Measurements from ENCODE around the gene B4GALT3. TPM values are rescaled to one million over a fixed set of nuclear protein-coding genes. Genes with fewer than 3 reads are reported as not detected.
A peak's percentile ranks its signal among the peaks of the same experiment; 100 is the strongest.

The B4GALT3 gene
- total RNA-seq, 1 experiment from 2014 or later: 68.2 TPM

DNA sequence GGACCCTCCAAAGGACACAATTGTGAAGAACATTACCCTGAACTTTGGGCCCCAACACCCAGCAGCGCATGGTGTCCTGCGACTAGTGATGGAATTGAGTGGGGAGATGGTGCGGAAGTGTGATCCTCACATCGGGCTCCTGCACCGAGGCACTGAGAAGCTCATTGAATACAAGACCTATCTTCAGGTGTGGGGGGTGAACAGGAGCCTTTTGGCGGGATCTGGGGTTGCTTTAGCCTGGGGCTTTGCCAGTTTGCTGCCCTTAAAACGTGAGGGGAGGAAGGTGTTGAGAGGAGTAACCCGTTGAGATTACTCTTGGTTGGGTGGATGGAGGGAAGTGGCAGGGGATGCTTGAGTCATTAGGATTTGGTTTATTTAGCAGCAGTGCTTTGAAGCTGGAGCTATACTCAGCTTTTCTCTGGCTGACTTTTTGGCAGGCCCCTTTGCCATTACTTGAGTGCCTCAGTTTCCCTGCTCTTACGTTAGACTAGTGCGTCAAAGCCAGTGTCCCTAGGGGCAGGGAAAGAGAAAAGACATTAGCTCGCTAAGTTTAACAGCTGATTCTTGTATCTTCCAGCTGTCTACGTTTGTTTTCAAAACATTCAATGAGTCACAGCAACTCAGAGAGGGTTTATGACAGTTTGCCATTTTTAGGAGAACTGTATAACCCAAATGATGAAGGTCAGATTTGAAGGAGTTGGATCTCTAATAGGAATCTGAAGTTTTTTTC, 29.3 kb upstream of the B4GALT3 start:
- no peak for DNase-seq (ENCODE audit: extremely low read depth, low read depth)

DNA sequence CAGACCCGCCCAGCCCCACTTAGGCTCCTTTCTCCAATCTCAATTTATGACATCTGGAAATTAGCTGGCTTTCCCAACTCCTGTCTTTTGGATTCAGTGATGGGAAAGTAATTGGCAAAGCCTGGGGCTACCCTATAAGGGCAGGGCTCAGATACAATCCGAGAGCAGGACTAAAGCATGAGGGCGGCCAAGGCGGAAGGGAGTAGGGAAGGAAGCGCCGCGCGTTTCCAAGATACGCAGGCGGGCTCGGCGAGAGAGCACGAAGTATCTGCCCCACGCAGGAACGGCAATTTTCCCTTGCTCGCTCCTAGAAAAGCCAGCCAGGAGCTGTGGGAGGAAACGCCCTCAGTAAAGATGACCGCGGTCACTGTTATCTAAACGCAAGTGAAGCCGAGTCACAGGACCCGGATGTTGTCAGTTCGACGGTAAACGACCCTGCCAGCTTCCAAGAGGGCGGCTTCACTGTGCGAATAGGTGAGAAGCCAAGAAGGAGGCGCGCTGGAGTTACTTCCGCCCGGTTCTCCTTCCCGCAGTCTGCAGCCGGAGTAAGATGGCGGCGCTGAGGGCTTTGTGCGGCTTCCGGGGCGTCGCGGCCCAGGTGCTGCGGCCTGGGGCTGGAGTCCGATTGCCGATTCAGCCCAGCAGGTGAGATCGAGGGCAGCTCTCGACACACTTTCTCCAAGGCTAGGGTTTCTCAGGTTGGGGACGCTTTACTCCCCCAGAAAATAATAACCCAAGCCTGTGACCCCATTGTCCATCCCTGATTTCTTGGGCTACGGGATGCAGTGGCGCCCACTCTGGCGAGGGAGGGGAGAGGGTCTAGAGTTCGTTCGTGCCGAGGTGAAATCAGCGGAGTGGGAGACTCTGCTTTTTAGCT, 24.8 kb upstream of the B4GALT3 start, which contains the start of gene NDUFS2:
TSS of gene NDUFS2 (plus strand) at position 532 of the 877 bp plus-strand sequence. CDS start at position 551, 19 bp downstream.
- peak; percentile 100 for DNase-seq (ENCODE audit: extremely low read depth, low read depth)

DNA sequence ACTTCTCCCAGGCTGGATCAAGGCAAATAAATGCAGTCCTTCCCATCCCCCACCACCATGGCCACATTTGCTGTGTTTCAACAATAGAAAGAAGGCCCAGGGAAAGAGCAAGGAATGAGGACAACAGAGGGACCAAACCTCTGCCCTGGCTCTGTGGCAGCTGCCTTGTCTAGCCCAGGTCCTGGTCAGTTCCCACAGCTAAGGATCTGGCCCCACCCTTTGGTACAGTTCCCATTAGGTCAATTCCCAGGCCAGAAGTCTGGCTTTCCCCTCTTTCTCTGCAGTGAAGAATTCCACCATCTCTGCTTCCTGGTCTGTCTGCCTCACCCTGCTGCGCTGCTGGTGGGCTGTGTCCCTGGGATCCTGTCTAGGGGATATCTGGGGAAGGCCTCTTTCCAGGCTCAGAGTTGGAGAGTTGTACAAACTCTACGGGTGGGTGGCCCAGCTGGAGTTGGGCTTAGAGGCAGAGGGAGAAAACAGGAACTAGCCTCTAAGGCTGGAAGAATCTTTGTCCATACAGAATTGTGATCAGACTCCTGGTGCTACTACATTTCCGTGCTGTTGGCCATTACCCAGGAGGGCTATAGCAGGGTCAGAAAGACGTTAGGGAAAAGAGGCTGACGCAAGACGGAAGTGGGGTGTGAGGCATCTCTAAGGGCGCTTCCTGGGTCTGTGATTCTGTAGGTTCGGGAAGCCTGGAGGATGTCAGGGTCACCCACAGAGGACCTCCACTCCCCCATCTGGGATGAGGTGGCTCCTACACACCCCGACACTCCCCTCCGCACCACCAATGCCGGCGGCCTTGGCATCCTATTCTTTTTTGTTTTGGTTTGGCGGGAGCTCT, 23.9 kb upstream of the B4GALT3 start:
- no peak for DNase-seq (ENCODE audit: extremely low read depth, low read depth)

DNA sequence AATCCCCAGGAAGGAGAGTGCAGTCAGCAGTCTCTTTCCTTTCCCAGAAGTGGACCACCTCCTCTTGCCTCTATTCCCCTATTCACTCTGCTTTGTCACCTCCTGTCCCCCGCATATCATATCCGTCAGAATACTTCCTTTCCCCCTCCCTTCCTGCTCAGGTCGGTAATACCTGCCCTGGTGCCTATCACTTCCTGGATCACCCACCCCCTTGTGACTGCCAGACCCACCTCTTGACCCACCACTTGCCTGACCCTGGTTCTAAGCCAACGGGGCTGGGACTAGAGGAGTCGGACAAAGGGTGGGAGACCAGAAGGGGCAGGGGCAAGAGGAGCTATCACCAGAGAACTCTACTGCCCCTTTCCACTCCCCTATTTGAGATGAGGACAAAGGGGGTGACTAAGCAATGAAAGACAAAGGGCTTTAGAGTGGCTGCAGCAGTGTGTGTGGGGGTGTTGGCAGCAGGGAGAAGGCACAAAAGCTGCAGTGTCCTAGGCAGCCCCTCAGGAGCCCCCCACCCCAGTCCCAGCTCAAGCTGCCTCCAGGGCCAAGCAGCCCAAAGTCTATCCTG, 23.2 kb upstream of the B4GALT3 start:
- no peak for DNase-seq (ENCODE audit: extremely low read depth, low read depth)

DNA sequence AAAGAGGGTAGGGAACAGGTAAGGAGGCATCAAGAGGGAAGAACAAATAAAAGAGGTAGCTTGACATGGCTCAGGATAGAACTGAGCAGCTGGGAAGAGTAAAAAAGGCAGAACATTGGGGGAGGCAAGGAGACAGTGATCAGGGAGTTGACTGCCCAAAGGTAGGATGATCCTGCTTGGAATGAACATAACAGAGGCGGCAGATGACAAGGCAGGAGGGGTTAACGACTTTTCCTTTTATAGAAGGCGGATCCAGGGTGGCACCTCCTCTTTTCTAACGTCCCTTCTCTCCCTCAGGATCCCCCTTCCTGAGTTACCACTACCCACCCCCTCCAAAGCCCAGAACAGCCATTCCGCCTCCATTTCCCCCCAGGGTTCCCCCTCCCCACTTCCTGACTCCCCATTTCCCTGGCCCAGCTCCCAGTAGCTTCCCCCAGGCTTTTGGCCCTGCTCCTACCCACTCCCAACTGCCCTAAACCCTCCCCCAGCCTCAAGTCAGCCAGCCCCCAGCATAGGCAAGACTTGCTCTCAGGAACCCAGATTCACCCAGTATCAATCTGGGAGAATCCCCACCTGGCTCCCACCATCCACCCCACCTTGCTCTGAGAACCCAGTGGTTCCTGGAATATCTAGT, 22.3 kb upstream of the B4GALT3 start:
- DNase-seq (ENCODE audit: extremely low read depth, low read depth): no peak

DNA sequence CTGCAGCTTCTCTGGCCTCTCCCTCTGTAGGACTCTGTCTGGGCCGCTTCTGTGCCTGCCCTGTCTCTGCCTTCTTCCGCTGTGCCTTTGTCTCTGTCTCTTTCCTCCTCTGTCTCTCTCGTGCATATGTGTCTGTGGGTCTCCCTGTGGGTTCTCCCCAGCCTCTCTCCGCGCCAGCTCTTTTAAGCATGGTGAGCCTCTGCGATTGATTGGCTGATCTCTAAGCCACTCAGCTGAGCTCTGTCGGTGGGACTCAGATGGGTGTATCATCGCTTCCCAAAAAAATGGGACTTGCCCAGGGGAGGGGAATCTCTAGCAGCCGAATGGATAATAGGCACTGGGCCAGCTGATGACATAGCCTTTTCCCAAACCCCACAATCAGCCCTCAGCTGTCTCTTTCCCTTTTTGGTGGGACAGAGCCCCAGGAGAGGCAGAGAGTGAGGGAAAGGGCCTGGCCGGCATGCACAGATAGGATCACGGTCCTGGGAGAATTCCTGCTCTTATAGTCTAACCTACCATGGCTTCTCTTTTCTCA, 21.7 kb upstream of the B4GALT3 start, which contains the start of gene ADAMTS4:
TSS of gene ADAMTS4 (minus strand) at position 158 of the 535 bp plus-strand sequence. CDS start 427 bp downstream, outside the sequence.
- no peak for DNase-seq (ENCODE audit: extremely low read depth, low read depth)

DNA sequence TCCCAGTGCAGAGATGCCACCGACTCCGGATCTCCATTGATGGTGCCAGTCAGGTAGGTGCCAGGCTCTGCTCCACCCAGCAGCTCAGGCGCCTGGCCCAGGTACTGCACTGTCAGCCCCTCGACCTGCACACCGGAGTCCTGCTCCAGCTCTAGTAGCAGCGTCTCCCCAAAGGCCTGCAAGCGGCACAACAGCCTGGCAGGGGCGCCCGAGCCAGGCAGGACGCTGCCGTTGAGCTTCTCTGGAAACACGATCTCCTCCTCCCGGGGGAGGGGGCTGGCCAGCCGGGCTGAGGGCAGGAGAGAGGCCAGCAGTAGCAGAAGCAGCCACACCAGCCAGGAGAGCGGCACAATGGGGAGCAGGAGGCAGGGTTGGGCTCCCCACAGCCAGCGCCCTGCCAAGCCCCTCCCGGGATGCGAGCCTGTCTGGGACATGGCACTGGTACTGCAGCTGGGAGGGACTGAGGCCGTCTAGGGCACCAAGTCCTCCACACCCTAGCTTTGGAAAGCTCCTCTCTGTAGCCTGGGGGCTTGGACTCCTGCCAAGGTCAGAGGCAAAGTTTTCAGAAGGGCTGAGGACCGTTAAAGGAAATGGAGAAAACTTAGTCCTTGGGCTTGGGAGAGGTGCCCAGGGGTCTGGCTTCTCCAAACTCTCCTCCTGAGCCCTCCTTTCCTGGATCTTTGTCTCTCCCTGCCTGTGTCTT, 21.0 kb upstream of the B4GALT3 start:
- DNase-seq (ENCODE audit: extremely low read depth, low read depth): no peak

DNA sequence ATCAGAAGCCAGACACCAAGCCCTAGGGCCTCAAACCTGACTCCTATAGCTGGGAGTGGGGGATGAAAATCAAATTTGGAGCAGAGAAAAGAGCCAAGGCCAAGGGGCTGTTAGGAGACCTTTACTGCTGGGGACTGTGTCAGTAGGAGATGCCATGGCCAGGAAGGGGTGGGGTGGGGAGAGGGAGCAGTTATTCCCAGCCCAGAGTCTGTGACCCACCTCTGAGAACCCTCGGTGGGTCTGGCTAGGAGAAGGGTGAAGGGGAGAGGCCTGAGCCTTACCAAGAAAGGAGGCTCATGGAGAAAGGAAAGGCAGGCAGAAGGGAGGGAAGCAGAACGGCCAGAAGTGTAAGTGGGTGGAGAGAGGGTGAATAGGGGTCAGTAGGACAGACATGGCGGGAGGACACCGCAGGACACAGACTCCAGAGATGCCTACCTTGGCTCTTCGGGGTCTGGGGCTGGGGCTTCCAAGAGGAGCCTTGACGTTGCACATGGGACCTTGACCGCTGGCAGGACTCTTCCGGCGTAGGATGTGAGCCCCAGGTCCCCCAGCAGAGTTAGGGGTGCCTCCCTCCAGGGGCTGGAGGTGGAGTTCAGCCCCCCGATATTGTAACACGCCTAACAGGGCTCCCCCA, 20.4 kb upstream of the B4GALT3 start:
- DNase-seq (ENCODE audit: extremely low read depth, low read depth): no peak

DNA sequence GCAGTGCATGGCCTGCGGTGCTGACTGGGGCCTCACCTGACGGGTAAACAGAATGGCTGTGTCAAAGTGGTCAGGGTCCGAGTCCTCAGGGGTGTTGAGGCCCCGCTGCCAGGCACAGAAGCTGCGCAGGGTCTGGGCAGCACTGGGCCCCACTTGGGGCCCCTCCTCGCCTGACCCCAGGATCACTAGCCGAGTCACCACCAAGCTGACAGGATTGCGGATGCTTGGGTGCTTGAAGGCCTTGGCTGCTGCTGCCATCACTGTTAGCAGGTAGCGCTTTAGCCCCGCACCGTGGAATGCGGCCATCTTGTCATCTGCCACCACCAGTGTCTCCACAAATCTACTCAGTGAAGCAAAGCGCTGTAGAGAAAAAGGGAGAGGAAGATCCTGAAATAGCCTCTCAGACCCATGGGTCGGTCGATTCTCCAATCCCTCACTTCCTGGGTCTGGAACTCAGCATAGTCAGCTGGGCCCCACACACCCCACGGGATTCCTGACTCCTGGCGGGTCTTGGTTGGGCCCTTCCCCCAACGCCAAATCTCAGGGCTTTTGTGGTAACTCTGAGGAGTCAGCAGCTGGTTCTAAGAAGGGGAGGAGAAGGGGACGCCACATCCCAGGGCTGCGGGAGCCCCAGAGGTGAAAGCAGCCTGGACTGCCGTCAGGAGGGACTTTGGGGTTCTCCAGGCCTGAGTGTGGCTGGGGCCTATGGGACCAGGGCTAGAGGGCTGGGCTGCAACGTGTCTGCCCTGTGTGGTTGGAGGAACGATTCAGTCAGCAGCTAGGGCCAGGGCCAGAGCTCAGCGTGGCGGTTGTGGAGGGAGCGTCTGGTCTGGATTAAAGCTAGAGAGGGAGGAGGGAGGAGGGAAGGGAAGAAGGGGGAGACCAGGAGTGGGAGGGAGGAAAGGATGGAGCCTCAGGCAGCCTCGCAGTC, 19.5 kb upstream of the B4GALT3 start:
- no peak for DNase-seq (ENCODE audit: extremely low read depth, low read depth)

DNA sequence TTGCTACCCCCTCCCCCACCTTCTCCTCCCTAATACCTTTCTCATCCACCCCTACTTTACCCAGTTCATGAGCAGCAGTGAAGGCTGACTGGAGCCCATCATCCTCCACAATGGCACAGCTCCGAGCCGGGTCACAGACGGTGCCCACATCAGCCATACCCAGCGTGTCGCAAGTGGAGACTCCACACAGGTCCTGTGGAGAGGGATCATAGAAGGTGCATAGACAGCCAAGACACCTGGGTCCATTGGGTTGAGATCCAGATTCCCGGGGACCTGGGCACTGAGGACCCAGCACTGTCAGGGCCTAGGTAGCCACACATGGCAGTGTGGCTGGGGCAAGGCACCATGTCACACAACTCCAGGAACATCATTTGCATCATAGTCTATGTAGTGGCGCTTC, 18.8 kb upstream of the B4GALT3 start:
- no peak for DNase-seq (ENCODE audit: extremely low read depth, low read depth)

DNA sequence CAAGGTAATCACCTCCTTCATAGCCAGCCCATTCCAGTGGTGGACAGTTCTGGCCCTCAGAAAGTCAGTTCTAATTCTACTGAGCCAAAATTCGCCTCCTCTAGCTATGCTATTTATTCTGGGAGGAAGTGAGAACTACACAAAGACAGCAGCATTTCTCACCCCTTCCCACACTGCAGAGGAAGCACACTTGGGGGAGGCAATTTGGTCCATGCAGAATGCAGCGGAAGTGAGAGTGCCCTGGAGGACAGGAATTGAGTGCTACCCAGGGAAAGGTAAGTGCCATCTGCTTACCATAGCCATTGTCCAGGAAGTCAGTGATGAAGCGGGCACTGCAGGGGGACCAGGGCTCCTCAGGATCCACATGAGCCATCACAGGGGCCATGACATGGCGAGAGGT, 17.9 kb upstream of the B4GALT3 start:
- no peak for DNase-seq (ENCODE audit: extremely low read depth, low read depth)

DNA sequence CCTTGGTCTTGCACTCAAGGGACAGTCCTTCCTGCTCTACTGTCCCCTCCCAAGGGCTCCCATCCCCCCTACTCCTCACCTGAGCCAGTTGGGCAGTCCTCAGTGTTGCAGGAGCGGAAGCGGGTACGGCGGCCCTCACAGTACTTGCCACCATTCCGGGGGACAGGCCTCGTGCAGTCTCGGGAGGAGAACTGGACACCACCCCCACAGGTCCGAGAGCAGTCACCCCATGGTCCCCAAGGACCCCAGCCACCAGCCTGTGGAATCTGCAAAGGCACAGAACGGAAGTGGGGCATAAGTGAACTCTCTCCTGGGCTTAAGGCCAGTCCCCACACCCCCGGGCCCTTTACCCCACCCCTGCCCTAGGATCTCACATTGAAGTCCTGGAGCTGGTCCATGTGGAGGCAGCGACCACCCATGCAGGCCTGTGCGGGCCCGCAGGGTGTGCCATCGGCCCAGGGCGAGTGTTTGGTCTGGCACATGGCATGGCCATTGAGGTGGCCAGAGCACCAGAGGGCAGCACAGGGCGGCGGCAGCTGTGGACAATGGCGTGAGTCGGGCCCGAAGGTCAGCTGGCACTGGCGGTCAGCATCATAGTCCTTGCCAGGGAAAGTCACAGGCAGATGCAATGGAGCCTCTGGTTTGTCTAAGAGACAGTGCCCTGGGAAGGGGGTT, 16.4 kb upstream of the B4GALT3 start:
- DNase-seq (ENCODE audit: extremely low read depth, low read depth): no peak

DNA sequence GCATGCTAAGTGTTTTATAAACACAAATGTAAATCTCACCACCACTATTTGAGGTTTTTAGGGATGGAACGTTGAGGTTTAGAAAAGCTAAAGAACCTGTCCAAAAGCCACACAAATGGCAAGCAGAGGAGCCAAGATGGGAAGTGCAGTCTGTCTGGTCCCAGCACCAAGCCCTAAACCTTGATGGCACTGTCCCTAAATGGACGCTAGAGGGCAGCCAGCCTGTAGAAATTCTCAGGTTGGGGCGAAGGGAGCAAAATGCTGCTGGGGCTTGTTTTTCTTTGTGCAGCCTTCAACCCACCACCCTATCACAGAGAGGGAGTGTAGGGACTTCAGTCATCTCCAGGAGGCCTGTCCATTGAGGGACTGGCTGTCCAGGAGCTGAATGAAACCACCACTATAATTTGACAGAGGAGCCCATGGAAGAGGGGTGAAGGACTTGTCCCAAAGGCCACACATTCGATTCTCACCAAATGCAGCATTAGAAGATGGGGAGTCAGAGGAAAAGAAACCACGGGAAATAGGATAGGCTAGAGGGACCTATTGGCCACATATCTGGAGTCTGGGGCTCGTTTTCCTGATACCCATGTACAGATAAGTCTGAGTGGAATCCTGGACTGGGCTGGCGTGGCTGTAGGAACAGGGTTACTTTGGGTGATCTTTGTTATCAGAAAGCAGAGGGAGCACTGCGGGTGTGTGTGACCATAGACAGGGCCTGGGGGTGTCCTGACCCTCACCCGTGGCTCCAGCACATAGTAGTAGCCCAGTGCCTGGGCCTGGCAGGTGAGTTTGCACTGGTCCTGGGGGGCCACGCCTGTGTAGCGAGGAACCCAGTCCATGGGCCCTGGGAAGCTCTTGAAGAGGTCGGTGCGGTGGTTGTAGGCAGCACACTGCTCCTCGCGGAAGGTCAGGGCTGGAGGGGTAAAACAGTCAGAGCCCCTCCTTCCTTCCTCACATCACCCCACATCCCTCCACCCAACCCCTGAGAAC, 15.5 kb upstream of the B4GALT3 start:
- DNase-seq (ENCODE audit: extremely low read depth, low read depth): peak; percentile 76

DNA sequence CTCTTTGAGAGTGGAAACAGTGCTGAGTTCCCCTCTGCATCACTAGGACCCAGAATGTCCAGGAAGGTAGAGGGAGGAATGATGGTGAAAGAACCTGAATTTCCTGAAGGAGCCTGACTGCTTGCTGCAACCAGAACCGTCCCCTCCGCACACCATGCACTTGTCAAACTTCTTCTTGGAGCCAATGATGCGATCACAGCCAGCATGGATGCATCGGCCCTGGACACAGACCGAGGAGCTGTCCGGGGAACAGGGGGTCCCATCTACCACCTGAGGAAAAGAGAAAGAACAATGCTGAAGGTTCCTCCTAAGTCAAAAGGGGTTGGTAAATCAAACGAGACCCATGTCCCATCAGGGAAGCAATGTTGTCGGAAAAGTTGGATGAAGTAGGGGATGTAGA, 14.7 kb upstream of the B4GALT3 start:
- no peak for DNase-seq (ENCODE audit: extremely low read depth, low read depth)

DNA sequence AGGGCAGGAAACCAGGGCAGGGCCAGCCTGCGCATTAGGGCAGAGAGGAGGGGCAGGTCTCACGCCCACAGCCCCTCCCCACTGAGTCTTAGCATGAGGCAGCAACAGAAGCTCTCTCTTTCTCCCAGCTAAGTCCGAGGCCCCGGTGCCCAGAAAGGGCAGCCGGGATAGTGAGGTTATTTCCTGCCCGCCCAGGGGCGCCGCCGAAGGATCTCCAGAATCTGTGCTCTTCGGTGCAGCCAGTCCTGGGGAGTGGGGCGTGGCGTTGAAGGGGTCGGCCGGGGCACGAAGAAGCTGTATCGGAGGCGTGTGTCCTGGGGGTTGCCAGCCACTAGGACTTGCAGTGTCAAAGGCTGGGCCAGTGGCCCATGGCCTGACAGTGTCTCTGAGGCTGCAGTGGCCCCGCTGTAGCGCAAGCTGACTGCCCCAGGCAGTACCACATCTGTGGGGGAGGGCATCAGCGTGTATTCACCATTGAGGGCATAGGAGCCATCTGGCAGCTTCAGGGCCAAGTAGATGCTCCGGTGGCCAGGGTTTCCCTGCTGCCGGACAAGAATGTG, 13.7 kb upstream of the B4GALT3 start:
- DNase-seq (ENCODE audit: extremely low read depth, low read depth): no peak

All from NCI-H460 (cell line).